Type B pancreatic cell (in vitro differentiated cells): ENCODE measurements around the gene APOL2. TPM values are rescaled to one million over a fixed set of nuclear protein-coding genes. Genes with fewer than 3 reads are reported as not detected.

ENCODE experiments used
- DNase-seq: peaks from one replicate; pipeline ENCODE4 v3.0.0; 2021; ENCODE audit warnings: mixed read lengths; ENCODE audit not compliant: unreplicated experiment; ENCODE audit errors: extremely low spot score
- H3K27ac Mint-ChIP-seq: 2 replicates; pipeline ENCODE4 v1.8.0; 2021; ENCODE audit warnings: mild to moderate bottlenecking, mixed read lengths
- H3K27me3 Mint-ChIP-seq: 2 replicates; pipeline ENCODE4 v1.8.0; 2021; ENCODE audit warnings: mixed read lengths
- H3K36me3 Mint-ChIP-seq: 2 replicates; pipeline ENCODE4 v1.8.0; 2021; ENCODE audit warnings: mixed read lengths
- H3K4me1 Mint-ChIP-seq: one replicate; pipeline ENCODE4 v1.8.0; 2021; ENCODE audit warnings: mixed read lengths; ENCODE audit not compliant: unreplicated experiment
- H3K4me3 Mint-ChIP-seq: 2 replicates; pipeline ENCODE4 v1.8.0; 2021; ENCODE audit warnings: mild to moderate bottlenecking, mixed read lengths
- H3K9me3 Mint-ChIP-seq: 2 replicates; pipeline ENCODE4 v1.8.0; 2021; ENCODE audit warnings: mixed read lengths
- long read RNA-seq: library from polyadenylated mRNA; unstranded; transcript quantifications from one replicate; pipeline ENCODE4 v2.0.0, GENCODE V29; 2020
- total RNA-seq: library from RNA; stranded (reverse); gene quantifications from 2 replicates; pipeline ENCODE4 v1.2.1, GENCODE V29; 2021; ENCODE audit warnings: low replicate concordance
- TF ChIP-seq, protein P1 (sequence below): fragments of 200-600 bp; sonication (generic); conservative IDR thresholded peaks from 2 replicates; pipeline ENCODE4 v1.5.0; 2021; ENCODE audit warnings: antibody characterized with exemption, mild to moderate bottlenecking

APOL2 gene, protein sequence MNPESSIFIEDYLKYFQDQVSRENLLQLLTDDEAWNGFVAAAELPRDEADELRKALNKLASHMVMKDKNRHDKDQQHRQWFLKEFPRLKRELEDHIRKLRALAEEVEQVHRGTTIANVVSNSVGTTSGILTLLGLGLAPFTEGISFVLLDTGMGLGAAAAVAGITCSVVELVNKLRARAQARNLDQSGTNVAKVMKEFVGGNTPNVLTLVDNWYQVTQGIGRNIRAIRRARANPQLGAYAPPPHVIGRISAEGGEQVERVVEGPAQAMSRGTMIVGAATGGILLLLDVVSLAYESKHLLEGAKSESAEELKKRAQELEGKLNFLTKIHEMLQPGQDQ
- total RNA-seq = 23.7 and 30.4 TPM in 2 replicates
- long read RNA-seq, transcript APOL2-202 (5 exons, 2,551 nt) = major isoform, 60 of 70 reads
- long read RNA-seq, partial matches to known transcripts = 1 of 70 reads
- long read RNA-seq, other reads (novel, unspliced or antisense) = 8 of 70 reads

DNA sequence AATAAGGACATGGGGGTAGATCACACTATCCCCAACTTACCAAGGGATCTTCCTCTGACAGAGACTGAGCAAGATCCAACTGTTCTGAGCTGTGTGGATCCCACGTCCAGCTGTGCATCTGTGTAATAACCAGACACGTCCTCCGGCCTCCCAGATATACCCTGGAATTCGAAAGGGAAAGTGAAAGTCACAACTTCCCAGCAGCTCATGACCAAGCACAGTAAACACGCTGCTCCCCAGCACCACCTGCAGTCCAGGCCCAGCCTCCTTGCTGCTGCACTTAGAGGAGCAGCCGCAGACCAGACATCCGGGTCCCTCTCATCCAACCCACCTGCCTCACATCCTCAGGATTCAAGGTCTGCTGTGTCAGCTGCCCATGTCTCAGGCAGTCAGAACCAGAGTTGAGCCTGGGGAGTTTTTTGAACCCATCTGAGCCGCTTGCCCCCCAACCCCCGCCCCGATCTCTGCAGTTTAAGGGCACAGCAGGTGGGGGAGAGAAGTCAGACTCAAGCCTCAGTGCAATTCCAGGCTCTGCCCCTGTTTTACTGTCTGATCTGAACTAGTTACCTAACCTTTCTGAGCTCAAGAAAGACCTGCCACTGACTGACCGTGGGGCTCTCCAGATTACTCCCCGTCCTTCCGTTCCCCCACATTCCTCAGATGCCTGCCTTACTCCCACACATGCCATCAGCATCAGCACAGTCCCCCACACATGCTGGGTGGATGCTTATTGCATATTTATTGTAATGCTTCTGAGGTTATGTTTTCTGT lies at the start of gene APOL2:
TSS of gene APOL2 (minus strand) at position 127 of the 771 bp plus-strand sequence. CDS start 6,365 bp downstream, outside the sequence.
- H3K9me3 Mint-ChIP-seq = peaks cover 11% of the 10 kb centered on the region
- H3K27me3 Mint-ChIP-seq = no peaks in the 10 kb centered on the region
- peak within 1 kb of the TSS; percentile 96 for H3K27ac Mint-ChIP-seq
- peak; percentile 85 for DNase-seq
- peak within 1 kb of the TSS; percentile 96 for H3K4me3 Mint-ChIP-seq
- TF ChIP-seq, protein P1, sequence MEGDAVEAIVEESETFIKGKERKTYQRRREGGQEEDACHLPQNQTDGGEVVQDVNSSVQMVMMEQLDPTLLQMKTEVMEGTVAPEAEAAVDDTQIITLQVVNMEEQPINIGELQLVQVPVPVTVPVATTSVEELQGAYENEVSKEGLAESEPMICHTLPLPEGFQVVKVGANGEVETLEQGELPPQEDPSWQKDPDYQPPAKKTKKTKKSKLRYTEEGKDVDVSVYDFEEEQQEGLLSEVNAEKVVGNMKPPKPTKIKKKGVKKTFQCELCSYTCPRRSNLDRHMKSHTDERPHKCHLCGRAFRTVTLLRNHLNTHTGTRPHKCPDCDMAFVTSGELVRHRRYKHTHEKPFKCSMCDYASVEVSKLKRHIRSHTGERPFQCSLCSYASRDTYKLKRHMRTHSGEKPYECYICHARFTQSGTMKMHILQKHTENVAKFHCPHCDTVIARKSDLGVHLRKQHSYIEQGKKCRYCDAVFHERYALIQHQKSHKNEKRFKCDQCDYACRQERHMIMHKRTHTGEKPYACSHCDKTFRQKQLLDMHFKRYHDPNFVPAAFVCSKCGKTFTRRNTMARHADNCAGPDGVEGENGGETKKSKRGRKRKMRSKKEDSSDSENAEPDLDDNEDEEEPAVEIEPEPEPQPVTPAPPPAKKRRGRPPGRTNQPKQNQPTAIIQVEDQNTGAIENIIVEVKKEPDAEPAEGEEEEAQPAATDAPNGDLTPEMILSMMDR = peak; percentile 72
- peaks cover 32% of the 10 kb centered on the region for H3K4me1 Mint-ChIP-seq
- H3K36me3 Mint-ChIP-seq = peaks cover 17% of the 10 kb centered on the region

DNA sequence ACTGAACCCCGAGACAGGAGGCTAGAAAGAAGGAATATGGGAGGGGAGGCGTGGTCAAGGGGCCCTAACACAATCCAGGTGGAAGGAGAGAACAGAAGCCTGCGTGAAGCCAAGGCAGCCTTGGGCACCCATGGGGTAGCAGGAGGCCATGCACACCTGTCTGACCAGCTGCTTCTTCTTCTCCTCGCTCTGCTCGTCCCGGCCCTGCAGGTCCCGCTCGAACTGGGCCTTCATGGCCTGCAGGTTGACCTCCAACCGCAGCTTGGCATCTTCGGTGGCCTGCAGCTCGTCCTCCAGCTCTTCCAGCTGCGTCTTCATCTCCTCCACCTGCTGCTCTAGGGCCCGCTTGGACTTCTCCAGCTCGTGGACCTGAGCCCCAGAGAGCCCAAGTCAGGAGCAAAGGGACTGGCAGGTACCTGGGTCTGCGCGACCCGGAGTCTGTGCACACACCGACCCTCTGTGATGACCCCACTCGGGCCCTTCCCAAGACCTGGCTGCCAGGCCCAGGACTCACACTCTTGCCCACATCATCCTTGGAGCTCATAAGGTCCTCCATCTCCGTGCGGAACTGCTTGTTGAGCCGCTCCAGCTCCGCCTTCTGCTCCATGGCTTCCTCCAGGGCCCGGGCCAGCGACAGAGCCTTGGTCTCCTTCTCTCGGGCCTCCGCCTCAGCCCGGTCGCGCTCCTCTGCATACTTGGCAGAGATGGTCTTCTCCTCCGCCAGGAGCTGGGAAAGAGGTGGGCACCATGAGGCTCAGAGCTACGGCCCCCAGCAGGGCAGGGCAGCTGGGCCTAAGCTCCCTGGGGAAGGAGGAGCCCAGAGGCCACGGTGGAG lies 49.5 kb upstream of the APOL2 start:
- Mint-ChIP-seq H3K4me3 (no peak overlapping the region), H3K27ac (no peak overlapping the region)
- no peak for DNase-seq

DNA sequence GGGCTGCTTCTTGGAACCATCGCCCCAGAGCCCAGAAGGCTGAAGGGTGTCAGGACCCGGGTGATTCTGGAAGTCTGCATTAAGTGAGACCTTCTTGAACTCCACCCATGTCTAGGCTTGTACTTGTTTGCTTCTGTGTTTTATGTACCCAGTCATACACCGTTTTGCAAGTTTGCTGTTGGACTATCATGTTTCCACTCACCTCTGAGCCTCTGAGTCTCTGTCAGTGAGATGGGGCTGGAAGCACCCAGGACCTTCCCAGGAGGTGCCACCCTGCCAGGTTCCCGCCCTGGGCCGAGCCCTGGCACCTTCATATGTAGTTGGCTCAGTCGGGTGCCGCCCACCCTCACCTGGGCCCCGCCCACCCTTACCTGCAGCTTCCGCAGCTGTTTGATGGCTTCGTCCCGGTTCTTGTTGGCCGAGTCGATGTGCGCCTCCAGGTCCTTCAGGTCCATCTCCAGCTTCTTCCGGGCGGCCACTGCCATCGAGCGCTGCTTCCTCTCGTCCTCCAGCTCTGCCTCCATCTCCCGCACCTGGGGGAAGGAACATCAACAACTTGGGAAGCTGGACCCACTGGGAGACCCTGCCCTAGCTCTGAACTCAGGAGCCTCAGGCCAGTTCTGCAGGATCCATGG lies 48.7 kb upstream of the APOL2 start:
- Mint-ChIP-seq H3K27me3 (no peaks in the 10 kb centered on the region), H3K27ac (no peak overlapping the region), H3K9me3 (no peaks in the 10 kb centered on the region), H3K4me3 (no peak overlapping the region), H3K36me3 (peaks cover 26% of the 10 kb centered on the region), H3K4me1 (peaks cover 7% of the 10 kb centered on the region)
- DNase-seq = no peak
- TF ChIP-seq, protein P1 = no peak

More for the DNA sequence above, 49.5 kb upstream of the APOL2 start:
- Mint-ChIP-seq H3K36me3 (peaks cover 26% of the 10 kb centered on the region), H3K27me3 (no peaks in the 10 kb centered on the region), H3K9me3 (no peaks in the 10 kb centered on the region), H3K4me1 (peaks cover 7% of the 10 kb centered on the region)
- TF ChIP-seq, protein P1 = no peak

DNA sequence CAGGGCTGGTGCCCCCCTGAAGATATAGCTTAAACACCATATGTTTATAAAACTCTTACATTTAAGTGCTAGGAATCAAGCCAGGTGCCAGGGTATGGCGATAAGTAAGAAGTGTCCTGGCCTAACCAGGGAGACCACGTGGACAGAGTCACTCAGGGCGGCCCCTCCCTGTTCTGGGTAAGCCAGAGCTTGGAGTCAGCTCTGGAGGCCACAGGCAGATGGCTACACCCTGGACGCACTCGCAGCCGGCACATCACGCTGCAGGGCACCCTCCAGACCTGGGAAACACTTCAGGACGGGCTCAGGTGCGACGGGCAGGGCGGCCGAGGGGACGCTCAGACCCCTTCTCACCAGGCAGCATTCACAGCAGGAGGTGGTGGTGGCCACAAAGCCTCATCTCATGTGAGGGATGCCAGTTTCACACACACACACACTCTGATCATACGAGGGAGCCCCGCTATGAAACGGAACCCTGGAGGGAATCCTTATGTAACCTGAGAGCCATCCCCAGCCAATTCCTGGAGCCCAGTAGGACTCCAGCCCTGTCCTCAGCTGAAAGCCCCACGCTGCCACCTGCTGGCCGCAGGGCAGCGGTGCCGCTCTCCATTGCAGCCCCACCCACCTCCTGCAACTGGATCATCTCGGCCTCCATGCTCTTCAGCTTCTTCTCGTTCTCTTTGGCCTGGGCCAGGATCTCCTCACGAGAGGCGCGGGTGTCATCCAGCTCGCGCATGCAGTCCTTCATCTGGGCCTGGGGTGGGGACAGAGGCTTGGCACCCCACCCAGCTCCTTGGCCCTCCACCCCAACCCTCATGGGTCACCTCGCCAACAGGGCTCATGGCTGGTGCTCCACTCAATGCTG lies 47.0 kb upstream of the APOL2 start:
- Mint-ChIP-seq H3K4me3 (no peak overlapping the region), H3K27me3 (no peaks in the 10 kb centered on the region), H3K4me1 (peaks cover 10% of the 10 kb centered on the region), H3K36me3 (peaks cover 20% of the 10 kb centered on the region), H3K27ac (peak overlapping the region; percentile 36), H3K9me3 (no peaks in the 10 kb centered on the region)
- TF ChIP-seq, protein P1 = peak; percentile 98
- peak; percentile 88 for DNase-seq
